H1 (cell line): ENCODE results near the gene GREB1L. TPM values are rescaled to one million over a fixed set of nuclear protein-coding genes. Genes with fewer than 3 reads are reported as not detected.

Experiments
- CTCF ChIA-PET: fragments of 300-600 bp; sonication (Branson Sonifier 250); formaldehyde crosslinking; loops from one replicate; lab custom pipeline; 2021; ENCODE audit not compliant: partially characterized antibody; lab: Charles Lee
- POLR2A ChIA-PET: fragments of 300-600 bp; sonication (Branson Sonifier 250); formaldehyde crosslinking; loops from one replicate; lab custom pipeline; 2021; ENCODE audit warnings: inconsistent platforms; ENCODE audit not compliant: partially characterized antibody; lab: Charles Lee
- DNase-seq, 2 experiments: peaks; one replicate each; pipeline versions ENCODE4 v3.0.0 to v3.0.0-alpha.2; 2010 to 2022; ENCODE audit warnings: low spot score in 2 of 2, low read depth in 1 of 2, mixed read lengths in 1 of 2
- FAIRE-seq: peaks from 2 replicates; lab custom pipeline; 2011; peaks lifted over from hg19 to GRCh38; lab: Jason Lieb, UNC
- H2AFZ ChIP-seq: 2 replicates; pipeline ENCODE4 v1.8.1; 2012; ENCODE audit warnings: low read length, inconsistent platforms
- H2AK5ac ChIP-seq: 2 replicates; pipeline ENCODE4 v1.6.1; 2013; ENCODE audit warnings: low read depth, low read length
- H2BK120ac ChIP-seq: replicated peaks from 2 replicates; pipeline ENCODE3; 2013; ENCODE audit warnings: low read depth, low read length, inconsistent platforms
- H2BK12ac ChIP-seq: 2 replicates; pipeline ENCODE4 v1.6.1; 2013; ENCODE audit warnings: low read depth, low read length
- H2BK15ac ChIP-seq: 2 replicates; pipeline ENCODE4 v1.6.1; 2013; ENCODE audit warnings: low read length
- H2BK20ac ChIP-seq: 2 replicates; pipeline ENCODE4 v1.6.1; 2013; ENCODE audit warnings: low read length
- H2BK5ac ChIP-seq: 2 replicates; pipeline ENCODE4 v1.6.1; 2013; ENCODE audit warnings: low read depth, low read length
- H3K14ac ChIP-seq: 2 replicates; pipeline ENCODE4 v1.6.1; 2013; ENCODE audit warnings: inconsistent platforms; ENCODE audit not compliant: insufficient read length
- H3K18ac ChIP-seq: 2 replicates; pipeline ENCODE4 v1.6.1; 2013; ENCODE audit warnings: low read length; ENCODE audit errors: extremely low read depth
- H3K23ac ChIP-seq: 2 replicates; pipeline ENCODE4 v1.6.1; 2013; ENCODE audit warnings: inconsistent platforms; ENCODE audit not compliant: insufficient read length
- H3K23me2 ChIP-seq: 2 replicates; pipeline ENCODE4 v1.6.1; 2013; ENCODE audit warnings: low read depth, low read length
- H3K27ac ChIP-seq: 2 replicates; pipeline ENCODE4 v1.6.1; 2011; ENCODE audit warnings: low read depth, low read length, inconsistent platforms
- H3K27me3 ChIP-seq, 4 experiments: replicated peaks in 1 of 4; 1 replicate in 1 of 4; 2 replicates in 3 of 4; pipeline versions ENCODE4 v1.6.1 to v1.8.1; 2011 to 2013; ENCODE audit warnings: low read length in 3 of 4, mild to moderate bottlenecking in 3 of 4, inconsistent platforms in 2 of 4, mixed read lengths in 2 of 4, moderate library complexity in 1 of 4; ENCODE audit not compliant: control insufficient read depth in 3 of 4, insufficient read depth in 3 of 4; ENCODE audit errors: extremely low read depth in 1 of 4
- H3K36me3 ChIP-seq, 4 experiments: 2 replicates each; pipeline versions ENCODE4 v1.6.1 to v1.8.1; 2011 to 2013; ENCODE audit warnings: mild to moderate bottlenecking in 4 of 4, low read length in 3 of 4, moderate library complexity in 2 of 4, control low read depth in 1 of 4, inconsistent platforms in 1 of 4; ENCODE audit not compliant: insufficient read depth in 4 of 4, control insufficient read depth in 2 of 4
- H3K4ac ChIP-seq: replicated peaks from 2 replicates; pipeline ENCODE3; 2013; ENCODE audit warnings: low read length, low read depth, mixed read lengths, inconsistent platforms; ENCODE audit not compliant: insufficient read length
- H3K4me1 ChIP-seq, 4 experiments: replicated peaks in 1 of 4; 1 replicate in 1 of 4; 2 replicates in 3 of 4; pipeline versions ENCODE4 v1.6.1 to v1.8.1; 2011 to 2013; ENCODE audit warnings: low read length in 3 of 4, inconsistent platforms in 2 of 4, mixed read lengths in 1 of 4; ENCODE audit not compliant: insufficient read depth in 4 of 4, control insufficient read depth in 3 of 4
- H3K4me2 ChIP-seq, 2 experiments: 2 replicates each; pipeline versions ENCODE4 v1.6.1 to v1.8.1; 2011 to 2013; ENCODE audit warnings: low read depth in 2 of 2, low read length in 2 of 2, control low read depth in 1 of 2, inconsistent platforms in 1 of 2, mild to moderate bottlenecking in 1 of 2; ENCODE audit not compliant: insufficient read depth in 1 of 2
- H3K4me3 ChIP-seq, 4 experiments: fragments of 200-600, 300-600 bp in 1 of 4; sonication (generic), shearing (Covaris generic), sonication (Bioruptor Twin) in 1 of 4; 2 replicates each; pipeline versions ENCODE4 v1.5.1 to v1.8.1; 2011 to 2016; ENCODE audit warnings: low read length in 4 of 4, low read depth in 3 of 4, control low read depth in 2 of 4, inconsistent platforms in 2 of 4, mild to moderate bottlenecking in 2 of 4, mixed read lengths in 1 of 4, moderate library complexity in 1 of 4; ENCODE audit not compliant: insufficient read depth in 2 of 4; ENCODE audit errors: extremely low read depth in 1 of 4
- H3K56ac ChIP-seq: replicated peaks from 2 replicates; pipeline ENCODE3; 2013; ENCODE audit warnings: low read depth, mild to moderate bottlenecking, mixed read lengths, low read length, inconsistent platforms; ENCODE audit not compliant: insufficient read length
- H3K79me1 ChIP-seq: 2 replicates; pipeline ENCODE4 v1.6.1; 2013; ENCODE audit warnings: low read depth, low read length, control low read depth
- H3K79me2 ChIP-seq, 2 experiments: 2 replicates each; pipeline versions ENCODE4 v1.6.1 to v1.8.1; 2012 to 2013; ENCODE audit warnings: low read length in 2 of 2, mild to moderate bottlenecking in 2 of 2, inconsistent platforms in 1 of 2; ENCODE audit not compliant: insufficient read depth in 2 of 2, control insufficient read depth in 1 of 2
- H3K9ac ChIP-seq, 4 experiments: replicated peaks in 1 of 4; 1 replicate in 1 of 4; 2 replicates in 3 of 4; pipeline versions ENCODE4 v1.6.1 to v1.8.1; 2011 to 2013; ENCODE audit warnings: low read depth in 3 of 4, low read length in 3 of 4, control low read depth in 2 of 4, mild to moderate bottlenecking in 2 of 4, moderate library complexity in 2 of 4, inconsistent platforms in 1 of 4; ENCODE audit errors: extremely low read depth in 1 of 4
- H3K9me3 ChIP-seq, 2 experiments: 2 replicates each; pipeline versions ENCODE4 v1.6.1 to v1.8.1; 2012 to 2013; ENCODE audit warnings: mild to moderate bottlenecking in 2 of 2, moderate library complexity in 2 of 2, control low read depth in 1 of 2, inconsistent platforms in 1 of 2, low read depth in 1 of 2, low read length in 1 of 2, mixed read lengths in 1 of 2; ENCODE audit not compliant: insufficient read depth in 2 of 2
- H4K20me1 ChIP-seq, 2 experiments: replicated peaks in 1 of 2; 2 replicates each; pipeline versions ENCODE3 to v1.8.1; 2011 to 2013; ENCODE audit warnings: inconsistent platforms in 2 of 2, low read length in 2 of 2, mild to moderate bottlenecking in 1 of 2; ENCODE audit not compliant: insufficient read depth in 2 of 2, control insufficient read depth in 1 of 2
- H4K5ac ChIP-seq: 2 replicates; pipeline ENCODE4 v1.6.1; 2013; ENCODE audit warnings: low read length, low read depth, mixed read lengths, inconsistent platforms; ENCODE audit not compliant: insufficient read length
- H4K8ac ChIP-seq: 2 replicates; pipeline ENCODE4 v1.8.0; 2013; ENCODE audit warnings: mild to moderate bottlenecking, moderate library complexity, low read length, inconsistent platforms; ENCODE audit not compliant: insufficient read depth; ENCODE audit errors: extremely low read depth
- H4K91ac ChIP-seq: replicated peaks from 2 replicates; pipeline ENCODE3; 2013; ENCODE audit warnings: low read length, mixed read lengths, inconsistent platforms; ENCODE audit not compliant: insufficient read length
- ATF2 ChIP-seq: IDR thresholded peaks from 2 replicates; pipeline ENCODE4 v1.6.1; 2012; ENCODE audit warnings: low read length, inconsistent platforms
- ATF3 ChIP-seq: IDR thresholded peaks from 2 replicates; pipeline ENCODE4 v1.6.1; 2011; ENCODE audit warnings: low read depth, mild to moderate bottlenecking, low read length; ENCODE audit not compliant: insufficient read depth
- CREB1 ChIP-seq: IDR thresholded peaks from 2 replicates; pipeline ENCODE4 v1.6.1; 2012; ENCODE audit warnings: inconsistent platforms
- GABPA ChIP-seq: IDR thresholded peaks from 2 replicates; pipeline ENCODE4 v1.6.1; 2011; ENCODE audit warnings: mild to moderate bottlenecking, low read length, moderate library complexity, borderline replicate concordance; ENCODE audit not compliant: insufficient read depth
- POU5F1 ChIP-seq: IDR thresholded peaks from 2 replicates; pipeline ENCODE4 v1.6.1; 2011; ENCODE audit warnings: low read depth, mild to moderate bottlenecking, low read length, moderate library complexity
- RAD21 ChIP-seq, 2 experiments: IDR thresholded peaks in 1 of 2; conservative IDR thresholded peaks in 1 of 2; 2 replicates each; pipeline ENCODE4 v1.6.1; 2011; ENCODE audit warnings: low read depth in 2 of 2, low read length in 2 of 2, improper control_type of control experiment in 1 of 2, inconsistent platforms in 1 of 2, mild to moderate bottlenecking in 1 of 2, moderate library complexity in 1 of 2
- RNF2 ChIP-seq: fragments of 200-900, 300-1000 bp; sonication (generic); IDR thresholded peaks from 2 replicates; pipeline ENCODE4 v1.7.1; 2016; ENCODE audit warnings: borderline replicate concordance, low read depth, mild to moderate bottlenecking, antibody characterized with exemption, low read length; ENCODE audit not compliant: poor library complexity, severe bottlenecking; ENCODE audit errors: missing control alignments
- RXRA ChIP-seq: IDR thresholded peaks from 2 replicates; pipeline ENCODE4 v1.6.1; 2011; ENCODE audit warnings: low read depth, mild to moderate bottlenecking, low read length, moderate library complexity; ENCODE audit not compliant: insufficient read depth
- TCF12 ChIP-seq: IDR thresholded peaks from 2 replicates; pipeline ENCODE4 v1.6.1; 2011; ENCODE audit warnings: low read depth, mild to moderate bottlenecking, low read length
- TEAD4 ChIP-seq: IDR thresholded peaks from 2 replicates; pipeline ENCODE4 v1.6.1; 2012; ENCODE audit warnings: low read depth, low read length, inconsistent platforms, mixed read lengths
- YY1 ChIP-seq: IDR thresholded peaks from 2 replicates; pipeline ENCODE4 v1.6.1; 2011; ENCODE audit warnings: low read depth, mild to moderate bottlenecking, low read length
- ZNF274 ChIP-seq: IDR thresholded peaks from 2 replicates; pipeline ENCODE4 v1.7.0; 2012; ENCODE audit warnings: low read length, borderline replicate concordance; ENCODE audit errors: extremely low read depth
- WGBS, 2 experiments: shearing (Covaris generic) in 1 of 2; methylation state at CpG; one replicate each; pipeline versions ENCODE4 v1.1.6 to v1.1.7; 2013 to 2015; ENCODE audit warnings: low lambda C conversion rate in 2 of 2, mixed read lengths in 2 of 2, inconsistent platforms in 1 of 2, low coverage in 1 of 2, missing lambda C conversion rate in 1 of 2; ENCODE audit not compliant: insufficient replicate concordance in 2 of 2, insufficient coverage in 1 of 2, insufficient read length in 1 of 2; ENCODE audit errors: extremely low coverage in 1 of 2, missing lambda C conversion rate in 1 of 2; 5-methylcytosine and 5-hydroxymethylcytosine counted together
- polyA plus RNA-seq, 7 experiments: library from polyadenylated mRNA; depleted of rRNA in 3 of 7; stranded (reverse) in 5 of 7; unstranded in 2 of 7; fragments of >200 nt in 5 of 7; fragments of 200-250 nt in 2 of 7; gene quantifications; 1 replicate in 5 of 7; 2 replicates in 1 of 7; 4 replicates in 1 of 7; pipeline versions ENCODE4 v1.2.1 to v1.2.3, GENCODE V29; 2011 to 2013; ENCODE audit warnings: missing spikeins in 2 of 7, mixed read lengths in 2 of 7
- total RNA-seq: library from RNA; stranded (reverse); fragmentation: NEBNext Ultra II Directional; extraction: Animal tissue kit (Norgen Biotek cat#: 25700); gene quantifications from 2 replicates; pipeline ENCODE4 v1.2.1, GENCODE V29; 2021

The GREB1L gene
- total and polyA plus RNA-seq, 2 of the 8 experiments (the other 6 are each of a cell fraction or from before 2014, with no cell fraction given) = 0.34 to 1.6 TPM

- no peak overlapping the region for H4K91ac ChIP-seq
- no peak overlapping the region for H2BK15ac ChIP-seq
- no peak overlapping the region for H2BK5ac ChIP-seq
- FAIRE-seq (no peak), DNase-seq (peak in 1 of 2 experiments; percentile 6)
- no peak overlapping the region for H3K4ac ChIP-seq
- H3K36me3 ChIP-seq = no peaks in the 10 kb centered on the region
- no peak overlapping the region for H2BK120ac ChIP-seq
- no peak overlapping the region for H3K56ac ChIP-seq
- no peaks in the 10 kb centered on the region for H3K23me2 ChIP-seq
- H2BK20ac ChIP-seq = no peak overlapping the region
- no peak overlapping the region for H2BK12ac ChIP-seq
- H3K23ac ChIP-seq = no peak overlapping the region
- no peak overlapping the region for H3K27ac ChIP-seq
- ChIA-PET POLR2A (no interaction called here), CTCF (no interaction called here)
- H3K14ac ChIP-seq = no peak overlapping the region
- peaks cover 0 to 3% (median 0%) of the 10 kb centered on the region in 4 experiments; a peak in 1 of 7 replicates for H3K4me1 ChIP-seq
- 75% methylated on average over 6 of the region's 6 CpGs; no CpG with 5 or more reads in 1 of the 2 experiments for WGBS, 2 experiments
- no peak overlapping the region for H2AK5ac ChIP-seq
- no peak overlapping the region for H4K5ac ChIP-seq
- H2AFZ ChIP-seq = no peak overlapping the region
- H4K8ac ChIP-seq = no peak overlapping the region
- H3K4me3 ChIP-seq = no peak overlapping the region
- H3K9ac ChIP-seq = peak overlapping the region in 1 of 4 experiments; percentile 34; a peak in 1 of 7 replicates
- no peak overlapping the region for H3K4me2 ChIP-seq
- H3K18ac ChIP-seq = no peak overlapping the region
- no peaks in the 10 kb centered on the region for H4K20me1 ChIP-seq
- H3K9me3 ChIP-seq = no peaks in the 10 kb centered on the region
- no peaks in the 10 kb centered on the region for H3K79me1 ChIP-seq
- H3K27me3 ChIP-seq = peaks cover 12 to 33% (median 25%) of the 10 kb centered on the region in 4 experiments
- H3K79me2 ChIP-seq = no peaks in the 10 kb centered on the region
- TF ChIP-seq POU5F1 (no peak), RAD21 (IDR thresholded peaks at IDR 0.05 in 1 of 2, conservative IDR thresholded peaks at IDR 0.05 in 1 of 2; ENCODE audit: low read depth in 2 of 2, low read length in 2 of 2) (no peak), YY1 (no peak), CREB1 (no peak), GABPA (no peak), TCF12 (no peak), ZNF274 (no peak), ATF2 (no peak), ATF3 (no peak), TEAD4 (no peak), RXRA (no peak), RNF2 (no peak)
Observed at GRCh38 chr18:21215490-21215889, 26.5 kb upstream of the GREB1L start.
